Activated naive CD4-positive, alpha-beta T cell treated with anti-CD3 and anti-CD28 coated beads, Interleukin-2, amount 10 ng/mL, durations not matched to agents 7 days and 5 days (primary cell): ENCODE results near the gene MC1R.
A peak's percentile ranks its signal among the peaks of the same experiment; 100 is the strongest.
"Not testable (repeated sequence)": the region's sequence is repeated elsewhere in the genome, so short reads cannot be mapped to it uniquely, and the experiment has no call there.

Experiments
- CTCF ChIA-PET: fragments of 350-600 bp; sonication (Branson Sonifier 250); formaldehyde crosslinking; loops from one replicate; lab custom pipeline; 2021; ENCODE audit warnings: antibody characterized with exemption; lab: Charles Lee
- DNase-seq: peaks from one replicate; pipeline ENCODE4 v3.0.0-alpha.2; 2020
- H3K27ac Mint-ChIP-seq: one replicate; pipeline ENCODE4 v1.8.0; 2021; ENCODE audit warnings: mild to moderate bottlenecking, moderate library complexity, mixed read lengths
- H3K27me3 Mint-ChIP-seq: one replicate; pipeline ENCODE4 v1.8.0; 2021; ENCODE audit warnings: mild to moderate bottlenecking, mixed read lengths
- H3K36me3 Mint-ChIP-seq: one replicate; pipeline ENCODE4 v1.8.0; 2021; ENCODE audit warnings: mixed read lengths
- H3K4me1 Mint-ChIP-seq: one replicate; pipeline ENCODE4 v1.8.0; 2021; ENCODE audit warnings: mixed read lengths
- H3K4me3 Mint-ChIP-seq: one replicate; pipeline ENCODE4 v1.8.0; 2021; ENCODE audit warnings: mild to moderate bottlenecking, moderate library complexity, mixed read lengths
- H3K9me3 Mint-ChIP-seq: one replicate; pipeline ENCODE4 v1.8.0; 2021; ENCODE audit warnings: mixed read lengths

The MC1R gene

GRCh38 chr16:89918453-89919347 lies at the start of gene MC1R:
TSS of gene MC1R (plus strand) at chr16:89918862. CDS start at chr16:89919259, 397 bp downstream.
- DNase-seq, result no peak
- peaks cover 64% of the 10 kb centered on the region for H3K27me3 Mint-ChIP-seq
- no peaks in the 10 kb centered on the region for H3K9me3 Mint-ChIP-seq
- peaks cover 55% of the 10 kb centered on the region for H3K4me1 Mint-ChIP-seq
- peak within 1 kb of the TSS; percentile 86 for H3K27ac Mint-ChIP-seq
- peaks cover 7% of the 10 kb centered on the region for H3K36me3 Mint-ChIP-seq
- CTCF ChIA-PET, result interaction anchor here (1.3 to 1.5 kb wide), 3 partner anchors 8 to 213 kb away, joined by 4 to 7 read pairs (median 7); no protein-coding TSS in a partner anchor
- peak within 1 kb of the TSS; percentile 65 for H3K4me3 Mint-ChIP-seq

- H3K4me3 Mint-ChIP-seq, result no peak overlapping the region
- H3K36me3 Mint-ChIP-seq, result peaks cover 17% of the 10 kb centered on the region
- H3K27me3 Mint-ChIP-seq, result no peaks in the 10 kb centered on the region
- H3K9me3 Mint-ChIP-seq, result peaks cover 10% of the 10 kb centered on the region
- DNase-seq, result no peak
- no peak overlapping the region for H3K27ac Mint-ChIP-seq
- H3K4me1 Mint-ChIP-seq, result peaks cover 23% of the 10 kb centered on the region
- CTCF ChIA-PET, result no interaction called here
Observed at GRCh38 chr16:89869911-89870310, 48.8 kb upstream of the MC1R start.

GRCh38 chr16:89870440-89870839 lies 48.2 kb upstream of the MC1R start:
- Mint-ChIP-seq H3K4me3 (no peak overlapping the region), H3K4me1 (peaks cover 22% of the 10 kb centered on the region), H3K27me3 (no peaks in the 10 kb centered on the region), H3K9me3 (peaks cover 14% of the 10 kb centered on the region), H3K27ac (peak overlapping the region; percentile 45), H3K36me3 (peaks cover 19% of the 10 kb centered on the region)
- CTCF ChIA-PET, result interaction anchor here (1.4 kb wide), 1 partner anchor 11 kb away, joined by 4 read pairs; no protein-coding TSS in a partner anchor
- no peak for DNase-seq

GRCh38 chr16:89871895-89872294 lies 46.8 kb upstream of the MC1R start:
- CTCF ChIA-PET, result interaction anchor here (2.2 to 2.4 kb wide), 2 partner anchors 8 to 11 kb away, joined by 11 to 12 read pairs; no protein-coding TSS in a partner anchor
- peaks cover 24% of the 10 kb centered on the region for H3K36me3 Mint-ChIP-seq
- H3K4me3 Mint-ChIP-seq, result peak overlapping the region; percentile 89

GRCh38 chr16:89873109-89873971 lies 45.3 kb upstream of the MC1R start, which contains the start of gene TCF25:
TSS of gene TCF25 (plus strand) at chr16:89873592. CDS start at chr16:89873668, 76 bp downstream.
- CTCF ChIA-PET, result interaction anchor here (0.9 to 2.4 kb wide), 4 partner anchors 9 to 112 kb away, joined by 4 to 12 read pairs (median 8); no protein-coding TSS in a partner anchor
- peak within 1 kb of the TSS; percentile 89 for H3K4me3 Mint-ChIP-seq
- peaks cover 21% of the 10 kb centered on the region for H3K4me1 Mint-ChIP-seq
- peak within 1 kb of the TSS; percentile 99 for H3K27ac Mint-ChIP-seq
- H3K9me3 Mint-ChIP-seq, result peaks cover 9% of the 10 kb centered on the region
- no peaks in the 10 kb centered on the region for H3K27me3 Mint-ChIP-seq
- DNase-seq, result peak; percentile 86
- peaks cover 33% of the 10 kb centered on the region for H3K36me3 Mint-ChIP-seq

More at GRCh38 chr16:89871895-89872294, 46.8 kb upstream of the MC1R start:
- no peak for DNase-seq
- no peaks in the 10 kb centered on the region for H3K27me3 Mint-ChIP-seq
- peak overlapping the region; percentile 11 for H3K27ac Mint-ChIP-seq
- peaks cover 21% of the 10 kb centered on the region for H3K4me1 Mint-ChIP-seq
- H3K9me3 Mint-ChIP-seq, result peaks cover 14% of the 10 kb centered on the region

- H3K27me3 Mint-ChIP-seq, result no peaks in the 10 kb centered on the region
- H3K27ac Mint-ChIP-seq, result peak overlapping the region; percentile 99
- peaks cover 9% of the 10 kb centered on the region for H3K9me3 Mint-ChIP-seq
- peak overlapping the region; percentile 89 for H3K4me3 Mint-ChIP-seq
- peaks cover 36% of the 10 kb centered on the region for H3K36me3 Mint-ChIP-seq
- H3K4me1 Mint-ChIP-seq, result peaks cover 24% of the 10 kb centered on the region
- peak; percentile 91 for DNase-seq
- CTCF ChIA-PET, result interaction anchor here (2.2 to 2.4 kb wide), 2 partner anchors 10 to 14 kb away, joined by 11 to 12 read pairs; no protein-coding TSS in a partner anchor
Observed at GRCh38 chr16:89873972-89874689, 44.5 kb upstream of the MC1R start.

- H3K9me3 Mint-ChIP-seq, H3K27ac Mint-ChIP-seq, H3K4me3 Mint-ChIP-seq, DNase-seq, CTCF ChIA-PET, H3K27me3 Mint-ChIP-seq: not testable (repeated sequence)
- Mint-ChIP-seq H3K4me1 (peaks cover 15% of the 10 kb centered on the region), H3K36me3 (peaks cover 54% of the 10 kb centered on the region)
Observed at GRCh38 chr16:89879123-89879522, 39.5 kb upstream of the MC1R start.

- peaks cover 5% of the 10 kb centered on the region for H3K4me1 Mint-ChIP-seq
- no peak for DNase-seq
- CTCF ChIA-PET, result interaction anchor here (0.6 to 1.0 kb wide), 2 partner anchors 86 to 175 kb away, joined by 3 to 4 read pairs; no protein-coding TSS in a partner anchor
- no peak overlapping the region for H3K4me3 Mint-ChIP-seq
- H3K36me3 Mint-ChIP-seq, result peaks cover 53% of the 10 kb centered on the region
- peak overlapping the region; percentile 16 for H3K27ac Mint-ChIP-seq
- peaks cover 2% of the 10 kb centered on the region for H3K9me3 Mint-ChIP-seq
- no peaks in the 10 kb centered on the region for H3K27me3 Mint-ChIP-seq
Observed at GRCh38 chr16:89880477-89881367, 37.9 kb upstream of the MC1R start.

GRCh38 chr16:89881368-89881730 lies 37.3 kb upstream of the MC1R start:
- H3K27ac Mint-ChIP-seq, result no peak overlapping the region
- H3K9me3 Mint-ChIP-seq, result peaks cover 2% of the 10 kb centered on the region
- CTCF ChIA-PET, result interaction anchor here (0.6 to 1.0 kb wide), 2 partner anchors 87 to 175 kb away, joined by 3 to 4 read pairs; no protein-coding TSS in a partner anchor
- no peaks in the 10 kb centered on the region for H3K27me3 Mint-ChIP-seq
- H3K4me1 Mint-ChIP-seq, result peaks cover 5% of the 10 kb centered on the region
- H3K4me3 Mint-ChIP-seq, result no peak overlapping the region
- no peak for DNase-seq
- peaks cover 48% of the 10 kb centered on the region for H3K36me3 Mint-ChIP-seq

- H3K27ac Mint-ChIP-seq, result peak overlapping the region; percentile 42
- H3K4me1 Mint-ChIP-seq, result peaks cover 5% of the 10 kb centered on the region
- CTCF ChIA-PET, result no interaction called here
- H3K4me3 Mint-ChIP-seq, result no peak overlapping the region
- peaks cover 48% of the 10 kb centered on the region for H3K36me3 Mint-ChIP-seq
- H3K27me3 Mint-ChIP-seq, result no peaks in the 10 kb centered on the region
- no peak for DNase-seq
- no peaks in the 10 kb centered on the region for H3K9me3 Mint-ChIP-seq
Observed at GRCh38 chr16:89883346-89884040, 35.2 kb upstream of the MC1R start.

GRCh38 chr16:89884041-89884421 lies 34.6 kb upstream of the MC1R start:
- no peaks in the 10 kb centered on the region for H3K27me3 Mint-ChIP-seq
- peaks cover 2% of the 10 kb centered on the region for H3K4me1 Mint-ChIP-seq
- H3K9me3 Mint-ChIP-seq, result no peaks in the 10 kb centered on the region
- H3K27ac Mint-ChIP-seq, result no peak overlapping the region
- H3K36me3 Mint-ChIP-seq, result peaks cover 47% of the 10 kb centered on the region
- CTCF ChIA-PET, result no interaction called here
- no peak for DNase-seq
- no peak overlapping the region for H3K4me3 Mint-ChIP-seq

- CTCF ChIA-PET, result no interaction called here
- DNase-seq, result no peak
- Mint-ChIP-seq H3K4me3 (no peak overlapping the region), H3K9me3 (no peaks in the 10 kb centered on the region), H3K27ac (no peak overlapping the region), H3K4me1 (peaks cover 12% of the 10 kb centered on the region), H3K36me3 (peaks cover 53% of the 10 kb centered on the region), H3K27me3 (no peaks in the 10 kb centered on the region)
Observed at GRCh38 chr16:89887243-89887642, 31.4 kb upstream of the MC1R start.
